C4-2B (cell line): ENCODE results near the gene SPIB.

ENCODE experiments used
- CTCF ChIP-seq: fragments of 450-650 bp; conservative IDR thresholded peaks from 2 replicates; pipeline ENCODE4 v1.5.1; 2017; ENCODE audit warnings: mild to moderate bottlenecking
- ZFX ChIP-seq: fragments of 450-650 bp; IDR thresholded peaks from 2 replicates; pipeline ENCODE4 v1.6.1; 2017

- TF ChIP-seq CTCF, result no peak
- TF ChIP-seq ZFX, result no peak
Measured at GRCh38 chr19:50383001-50383851, 35.5 kb upstream of the SPIB start.
